NCI-H146 (cell line): Measurements from ENCODE around the gene CTNNA3.
A peak's percentile ranks its signal among the peaks of the same experiment; 100 is the strongest.

Experiments
- DNase-seq: peaks from one replicate; lab custom pipeline; 2025; lab: John Stamatoyannopoulos, UW

Gene CTNNA3

DNA sequence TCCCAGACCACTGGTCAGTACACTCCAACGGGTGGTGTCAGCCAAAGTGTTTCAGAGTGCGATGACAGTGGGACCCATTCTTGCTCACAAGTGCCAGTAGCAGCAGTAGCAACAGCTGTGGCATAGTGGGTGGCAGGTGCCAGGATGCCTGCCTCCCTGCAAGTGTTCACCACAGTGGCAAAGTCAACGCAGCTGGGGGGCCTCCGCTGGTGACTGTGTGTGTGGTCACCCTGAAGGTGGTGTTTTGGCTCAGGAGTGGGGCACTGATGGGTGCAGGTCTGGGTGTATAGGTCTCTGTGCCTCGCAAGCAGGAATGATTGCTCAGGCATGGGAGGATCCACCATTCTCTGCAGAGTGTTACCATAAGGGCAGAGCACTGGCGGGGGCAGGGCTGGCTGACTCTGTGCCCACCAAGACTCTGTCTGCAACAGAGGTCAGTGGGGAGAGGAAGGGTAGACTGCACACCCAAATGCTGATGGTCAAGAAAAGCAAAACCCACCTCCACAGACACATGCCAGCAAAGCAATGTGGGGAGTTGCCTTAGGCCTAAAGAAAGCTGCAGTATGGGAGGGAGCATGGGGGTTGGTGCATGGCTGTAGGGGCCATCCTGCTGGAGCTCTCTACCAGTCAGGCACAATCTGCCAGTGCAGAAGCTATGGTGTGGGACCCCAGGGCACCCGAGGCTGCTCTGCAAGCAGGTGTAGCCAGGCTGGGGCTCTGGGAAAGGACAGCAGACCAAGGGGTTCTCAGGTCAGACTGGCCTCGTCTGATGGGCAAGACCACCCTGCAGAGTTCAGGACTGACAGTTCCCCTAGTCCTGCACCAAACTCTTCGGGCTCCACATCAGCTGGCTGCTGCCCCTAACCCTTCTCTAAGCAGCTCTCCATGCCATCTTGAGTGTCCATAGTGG is 368.1 kb downstream of the CTNNA3 start:
- DNase-seq: no peak

- no peak for DNase-seq
These were observed 376.0 kb downstream of the CTNNA3 start for GRCh38 chr10:67319976-67320375.

DNA sequence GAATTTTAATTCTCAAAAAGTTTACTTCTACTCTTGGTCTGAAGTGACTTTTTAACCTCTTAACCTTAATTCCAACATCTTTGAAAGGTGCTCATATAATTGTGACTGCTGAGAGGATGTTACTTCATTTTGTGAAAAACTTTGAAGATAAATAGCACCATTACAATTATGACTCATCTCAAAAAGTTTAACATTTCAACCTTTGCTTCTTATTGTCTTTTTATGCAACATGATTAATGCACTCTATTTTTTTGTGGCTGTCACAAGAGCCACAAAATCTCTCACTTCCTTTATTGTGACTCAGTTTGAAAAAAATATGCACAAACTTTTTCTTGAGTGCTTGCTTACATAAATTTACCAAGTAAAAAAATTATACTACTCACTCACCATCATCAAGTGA is 387.1 kb downstream of the CTNNA3 start:
- DNase-seq: no peak

DNA sequence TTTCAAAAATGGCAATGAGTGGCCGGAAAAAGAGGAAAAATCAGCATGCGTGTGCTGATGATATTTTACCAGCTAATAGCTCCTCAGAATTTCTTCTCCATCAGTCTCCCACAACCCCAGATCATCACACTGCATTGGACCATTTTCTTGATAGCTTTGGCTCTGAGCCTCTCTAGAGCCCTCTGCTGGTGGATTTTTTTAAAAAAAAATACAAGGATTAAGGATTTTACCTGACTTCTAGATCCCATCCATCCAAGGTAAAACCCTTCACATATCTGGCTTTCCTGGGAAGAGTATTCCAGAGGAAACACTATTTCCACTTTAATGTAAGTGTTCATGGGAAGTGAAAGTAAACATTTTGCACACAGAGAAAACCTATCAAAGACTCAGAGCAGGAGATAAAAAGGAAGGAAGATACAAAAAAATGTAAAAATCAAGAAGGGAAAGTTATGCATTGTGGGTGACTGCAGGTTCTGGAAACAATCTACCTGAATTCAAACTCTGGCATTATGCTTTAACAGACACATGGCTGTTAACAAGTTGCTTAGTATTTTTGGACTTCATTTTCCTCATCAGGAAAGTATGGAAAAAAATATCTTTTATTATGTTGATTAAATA is 389.3 kb downstream of the CTNNA3 start:
- peak; percentile 36 for DNase-seq

- DNase-seq: no peak
These were observed 393.3 kb downstream of the CTNNA3 start for GRCh38 chr10:67302701-67303100.

DNA sequence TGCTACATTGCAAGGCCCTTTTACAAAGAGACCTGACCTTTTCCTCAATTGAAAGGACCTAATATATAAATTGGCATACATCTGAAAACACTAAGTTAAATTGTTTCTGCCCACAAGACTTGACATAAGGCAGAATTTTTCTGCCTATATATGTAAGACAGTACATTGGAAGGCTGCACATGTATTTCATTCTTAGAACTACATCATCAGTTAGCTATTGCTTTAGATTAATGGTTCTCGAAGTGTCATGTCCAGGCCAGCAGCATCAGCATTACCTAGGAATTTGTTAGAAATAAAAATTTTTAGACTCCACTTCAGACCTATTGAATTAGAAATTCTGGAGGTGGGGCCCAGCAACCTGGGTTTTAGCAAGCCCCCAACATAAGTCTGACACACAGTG is 396.2 kb downstream of the CTNNA3 start:
- no peak for DNase-seq

- DNase-seq: no peak
These were observed 398.3 kb downstream of the CTNNA3 start for GRCh38 chr10:67297637-67298181.

GRCh38 chr10:67296926-67297325 is 399.1 kb downstream of the CTNNA3 start:
- no peak for DNase-seq

GRCh38 chr10:67288688-67289410 is 407.1 kb downstream of the CTNNA3 start:
- DNase-seq: no peak

GRCh38 chr10:67284589-67284988 is 411.4 kb downstream of the CTNNA3 start:
- no peak for DNase-seq

- no peak for DNase-seq
These were observed 413.1 kb downstream of the CTNNA3 start for GRCh38 chr10:67282871-67283270.

DNA sequence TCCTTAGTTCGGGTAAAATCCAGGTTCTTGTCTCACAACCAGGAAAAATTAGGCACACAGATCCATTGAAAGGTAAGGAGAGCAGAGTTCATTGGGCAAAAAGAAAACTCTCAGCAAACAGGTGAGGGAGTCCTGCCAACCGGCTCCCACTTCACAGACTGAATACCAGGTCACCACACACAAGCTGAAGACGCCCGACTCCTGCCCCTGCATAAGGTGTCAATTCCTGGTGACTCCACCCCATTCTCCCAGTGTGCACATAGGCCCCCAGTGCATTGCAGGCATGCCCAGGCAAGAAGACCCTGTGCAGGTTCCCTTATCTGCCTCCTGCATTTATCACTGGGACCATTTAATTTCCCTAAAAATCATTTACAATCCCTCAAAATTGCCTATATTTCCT is 415.6 kb downstream of the CTNNA3 start:
- no peak for DNase-seq

DNA sequence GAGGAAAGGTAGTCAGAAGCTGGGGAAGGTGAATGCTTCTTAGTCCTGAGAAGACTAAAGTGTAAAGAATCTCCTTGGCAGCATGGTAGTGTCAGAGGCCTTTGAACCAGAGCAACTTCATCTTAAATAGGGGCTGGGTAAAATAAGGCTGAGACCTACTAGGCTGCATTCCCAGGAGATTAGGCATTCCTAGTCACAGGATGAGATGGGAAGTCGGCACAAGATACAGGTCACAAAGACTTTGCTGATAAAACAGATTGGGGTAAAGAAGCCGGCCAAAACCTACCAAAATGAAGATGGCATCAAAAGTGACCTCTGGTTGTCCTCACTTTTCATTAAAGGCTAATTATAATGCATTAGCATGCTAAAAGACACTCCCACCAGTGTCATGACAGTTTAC is 418.6 kb downstream of the CTNNA3 start:
- DNase-seq: no peak

DNA sequence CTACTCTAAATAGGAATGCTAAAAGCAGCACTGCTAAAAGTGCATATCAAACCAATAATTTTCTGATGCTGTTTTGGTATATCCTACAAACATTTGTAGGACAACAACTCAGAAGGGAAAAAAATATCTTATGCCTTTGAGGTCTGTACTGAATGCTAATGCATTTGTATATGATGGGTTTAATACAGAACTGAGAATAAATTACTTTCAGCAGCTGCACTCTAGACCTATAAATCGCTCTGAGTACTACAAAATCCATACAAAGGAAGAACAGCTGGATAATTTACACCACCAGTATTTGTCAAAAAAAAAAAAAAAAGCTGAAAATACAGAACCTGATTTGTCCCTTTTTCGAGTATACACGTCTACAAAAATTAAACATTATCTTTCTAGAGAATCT is 426.2 kb downstream of the CTNNA3 start:
- peak; percentile 3 for DNase-seq

DNA sequence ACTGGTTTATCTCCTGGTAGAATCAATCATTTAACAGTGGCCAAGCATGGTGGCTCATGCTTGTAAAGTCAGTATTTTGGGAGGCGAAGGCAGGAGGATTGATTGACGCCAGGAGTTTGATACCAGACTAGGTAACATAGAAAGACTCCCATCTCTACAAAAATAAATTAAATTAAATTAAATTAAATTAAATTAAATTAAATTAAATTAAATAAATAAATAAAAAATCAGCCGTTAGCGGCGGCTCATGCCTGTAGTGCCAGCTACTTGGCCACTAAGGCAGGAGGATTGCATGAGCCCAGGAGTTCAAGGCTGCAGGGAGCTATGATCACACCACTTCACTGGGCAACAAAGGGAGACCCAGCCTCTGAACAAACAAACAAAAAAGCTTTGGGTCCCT is 427.8 kb downstream of the CTNNA3 start:
- no peak for DNase-seq

DNA sequence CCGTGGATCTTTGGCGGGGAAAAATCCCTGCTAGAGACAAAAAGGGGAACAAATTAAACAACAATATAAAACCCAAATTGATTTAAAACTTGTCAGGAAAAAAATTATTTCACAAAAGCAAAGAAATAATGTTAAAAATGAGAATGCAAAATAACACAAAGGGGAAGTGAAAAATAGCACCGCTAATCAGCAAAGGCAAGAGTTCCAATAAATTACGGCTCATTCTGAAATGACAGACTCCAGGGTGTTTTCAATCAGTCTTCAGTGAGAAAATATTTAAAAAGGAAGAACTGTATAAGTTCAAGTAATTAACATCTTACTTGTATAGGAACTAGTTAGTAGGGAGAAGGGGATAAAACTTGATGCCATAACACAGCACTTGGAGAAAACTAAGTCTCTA is 433.3 kb downstream of the CTNNA3 start:
- no peak for DNase-seq

DNA sequence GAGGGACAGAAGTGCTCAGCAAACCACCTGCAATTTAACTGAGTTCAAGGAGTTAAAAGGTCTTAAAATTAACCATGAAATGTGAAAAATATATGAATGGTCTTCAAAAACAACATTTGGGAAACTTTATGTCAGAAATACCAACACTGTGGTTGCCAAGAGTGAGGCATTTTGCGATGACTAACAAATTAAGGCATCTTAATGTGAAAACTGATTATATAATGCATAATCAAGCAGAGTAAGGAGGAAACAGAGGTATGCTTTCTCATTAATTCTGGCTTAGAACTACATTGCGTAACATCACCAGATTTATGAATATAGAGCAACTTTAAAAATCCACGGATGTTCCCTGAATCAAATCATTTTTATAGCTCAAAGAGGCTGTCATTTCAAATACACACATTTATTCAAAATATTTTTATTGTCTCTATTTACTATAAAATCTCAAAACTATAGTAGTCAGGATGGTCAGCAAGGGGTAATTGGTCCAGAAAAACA is 434.6 kb downstream of the CTNNA3 start:
- DNase-seq: no peak

DNA sequence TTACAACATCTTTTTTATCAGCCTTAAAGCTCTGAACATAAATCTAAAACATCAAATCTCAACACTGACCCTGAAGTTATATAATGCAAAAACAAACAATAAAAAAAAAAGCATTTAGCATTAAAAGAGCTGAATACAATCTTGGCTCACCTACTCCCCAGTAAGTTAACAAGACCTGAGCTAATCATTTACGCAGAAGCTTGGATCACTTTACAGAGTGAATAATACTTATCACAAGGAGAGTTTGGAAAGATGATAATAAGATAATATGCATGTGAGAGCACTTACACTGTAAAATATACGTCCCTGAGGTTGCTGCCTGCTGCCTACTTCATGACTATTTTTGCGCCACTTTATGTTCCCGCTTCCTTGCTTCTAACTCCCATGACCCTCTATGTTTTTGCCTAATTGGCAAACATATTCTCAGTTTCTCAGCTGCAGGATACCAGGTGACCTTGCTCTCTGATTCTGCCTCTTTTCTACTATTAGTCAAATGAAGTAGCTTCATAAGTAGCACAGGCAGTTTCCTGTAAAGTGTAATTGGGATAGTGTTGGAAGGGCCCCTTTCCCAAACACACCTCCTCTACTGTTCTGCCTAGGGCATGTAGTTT is 436.6 kb downstream of the CTNNA3 start:
- DNase-seq: no peak

GRCh38 chr10:67257427-67258144 is 438.4 kb downstream of the CTNNA3 start:
- peak; percentile 34 for DNase-seq

DNA sequence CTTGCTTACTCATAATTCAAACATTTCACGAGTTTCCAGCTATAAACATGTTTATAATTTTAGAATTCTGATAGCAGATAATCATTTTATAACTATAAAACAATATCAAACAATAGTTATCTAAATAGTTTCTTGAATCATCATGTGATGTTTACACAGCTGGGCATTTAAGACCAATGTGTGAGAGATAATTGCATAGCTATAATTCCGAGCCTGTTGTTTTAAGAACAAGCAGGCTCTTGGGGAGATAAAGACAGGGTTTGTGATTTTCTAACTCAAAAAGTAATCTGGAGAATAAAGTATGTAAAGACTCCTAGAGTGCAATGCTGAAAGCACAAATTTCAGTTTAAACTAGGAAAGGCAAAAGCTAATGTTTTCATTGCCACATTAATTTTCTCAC is 439.0 kb downstream of the CTNNA3 start:
- DNase-seq: peak; percentile 88

GRCh38 chr10:67250686-67251085 is 445.3 kb downstream of the CTNNA3 start:
- no peak for DNase-seq
